HG03520 (cell line): ENCODE data around the gene TMEM236.

Experiments
- ATAC-seq: cut with Tn5 transposase; IDR thresholded peaks from one replicate; pipeline ENCODE4 v1.9.1; 2021; ENCODE audit warnings: mild to moderate bottlenecking, moderate library complexity; ENCODE audit not compliant: unreplicated experiment

The TMEM236 gene

GRCh38 chr10:17817316-17817715, 65.3 kb downstream of the TMEM236 start:
- ATAC-seq: no peak

GRCh38 chr10:17817790-17818189, 65.8 kb downstream of the TMEM236 start:
- no peak for ATAC-seq

- no peak for ATAC-seq
Measured at GRCh38 chr10:17819836-17820235, 67.8 kb downstream of the TMEM236 start.

GRCh38 chr10:17820943-17821342, 68.9 kb downstream of the TMEM236 start:
- no peak for ATAC-seq

- ATAC-seq: no peak
Measured at GRCh38 chr10:17821893-17822292, 69.9 kb downstream of the TMEM236 start.

GRCh38 chr10:17831341-17831740, 79.3 kb downstream of the TMEM236 start:
- ATAC-seq: no peak

- ATAC-seq: no peak
Measured at GRCh38 chr10:17831896-17832295, 79.9 kb downstream of the TMEM236 start.

- ATAC-seq: no peak
Measured at GRCh38 chr10:17833656-17834055, 81.7 kb downstream of the TMEM236 start.

- ATAC-seq: no peak
Measured at GRCh38 chr10:17835688-17836087, 83.7 kb downstream of the TMEM236 start.

- no peak for ATAC-seq
Measured at GRCh38 chr10:17836942-17837341, 84.9 kb downstream of the TMEM236 start.

- no peak for ATAC-seq
Measured at GRCh38 chr10:17838080-17838648, 86.2 kb downstream of the TMEM236 start.

- no peak for ATAC-seq
Measured at GRCh38 chr10:17841050-17841449, 89.0 kb downstream of the TMEM236 start.

GRCh38 chr10:17842641-17843040, 90.6 kb downstream of the TMEM236 start:
- ATAC-seq: no peak

GRCh38 chr10:17847585-17848296, 95.7 kb downstream of the TMEM236 start:
- no peak for ATAC-seq

- ATAC-seq: no peak
Measured at GRCh38 chr10:17848646-17849045, 96.6 kb downstream of the TMEM236 start.
